Pancreas (tissue), 10 donors: ENCODE results near the gene PAFAH2. TPM values are rescaled to one million over a fixed set of nuclear protein-coding genes. Genes with fewer than 3 reads are reported as not detected.

Source experiments
- ATAC-seq, 4 donors: fragments of 200-7000 bp; cut with Tn5 transposase; one replicate each; pipeline versions ENCODE4 v1.8.0 to v1.9.1; 2020; ENCODE audit warnings: mild to moderate bottlenecking in 4 of 4, moderate library complexity in 4 of 4
- DNase-seq, 6 donors: peaks; one replicate each; pipeline ENCODE4 v3.0.0-alpha.2; 2020
- FAIRE-seq: peaks from 2 replicates; lab custom pipeline; 2012; peaks lifted over from hg19 to GRCh38; lab: Jason Lieb, UNC
- H3K27ac ChIP-seq, 4 donors: fragments of 200-600 bp; sonication (generic); 1 replicate in 3 of 4; 2 replicates in 1 of 4; pipeline versions ENCODE4 v1.5.0 to v1.8.0; 2020
- H3K27me3 ChIP-seq, 4 donors: fragments of 200-600 bp; one replicate each; pipeline ENCODE4 v1.8.0; 2021
- H3K36me3 ChIP-seq, 3 donors: fragments of 200-600 bp; sonication (generic) in 1 of 3; one replicate each; pipeline versions ENCODE4 v1.5.0 to v1.8.0; 2020 to 2021
- H3K4me1 ChIP-seq, 3 donors: fragments of 200-600 bp; one replicate each; pipeline ENCODE4 v1.8.0; 2021
- H3K4me3 ChIP-seq, 4 donors: fragments of 200-600 bp; sonication (generic) in 2 of 4; one replicate each; pipeline versions ENCODE4 v1.5.0 to v1.8.0; 2020 to 2021
- H3K9me3 ChIP-seq, 4 donors: fragments of 200-600 bp; one replicate each; pipeline ENCODE4 v1.8.0; 2021
- CTCF ChIP-seq, 4 donors: fragments of 200-600 bp; sonication (generic) in 3 of 4; IDR thresholded peaks; one replicate each; pipeline versions ENCODE4 v1.5.0 to v1.8.0; 2021; ENCODE audit warnings: antibody characterized with exemption in 4 of 4
- WGBS, 2 donors: extraction: QIAGEN DNeasy Blood & Tissue Kit; methylation state at CpG; one replicate each; pipeline ENCODE4 v1.1.7; 2013; 5-methylcytosine and 5-hydroxymethylcytosine counted together
- intact Hi-C, 3 donors: fragments of 100-400 bp; cut with DNase I; formaldehyde crosslinking; loops; one replicate each; pipeline versions ENCODE4 v1.11.1 to v1.14.2; 2022
- polyA plus RNA-seq, 2 donors: library from polyadenylated mRNA; stranded (reverse); fragments of 200-250 nt; gene quantifications; one replicate each; pipeline ENCODE4 v1.2.3, GENCODE V29; 2013
- total RNA-seq, 6 donors: library from RNA; stranded (reverse); fragmentation: NEBNext Ultra II Directional in 4 of 6; extraction: Animal tissue kit (Norgen Biotek cat#: 25700) in 4 of 6; gene quantifications; one replicate each; pipeline versions ENCODE4 v1.2.1 to v1.2.4, GENCODE V29; 2021 to 2023
- donor health status: healthy with polysubstance abuse.
- donor health status: DM: no; HTN: no; CAD: no; lungs with moderate emphysema.
- donor health status: DM: no; HTN: no; CAD: no.
- donor health status: control.
- donor health status: control.
- donor health status: Bipolar disorder and iron deficiency.
- donor health status: DM: yes; HTN: yes; CAD: no.
- donor health status: DM: no; HTN: no; CAD: no.
- donor health status: DM: no; HTN: no; CAD: no.
- donor health status: DM: yes; HTN: yes; CAD: no.

Gene PAFAH2
- total and polyA plus RNA-seq, 8 donors: 11.0 to 20.9 (median 15.3) TPM

- no peaks in the 10 kb centered on the region for H3K4me1 ChIP-seq
- no peaks in the 10 kb centered on the region for H3K27me3 ChIP-seq
- intact Hi-C loops: no loop called here
- WGBS, 2 donors: 82 to 88% methylated on average over 1 of the region's 1 CpG
- FAIRE-seq: no peak
- peaks cover 0 to 46% (median 12%) of the 10 kb centered on the region in 3 donors for H3K36me3 ChIP-seq
- no peak overlapping the region for H3K4me3 ChIP-seq
- no peaks in the 10 kb centered on the region for H3K9me3 ChIP-seq
- TF ChIP-seq CTCF (IDR thresholded peaks at IDR 0.05): no peak
- no peak for DNase-seq
- no peak for ATAC-seq
- H3K27ac ChIP-seq: no peak overlapping the region
These were observed 26.1 kb downstream of the PAFAH2 start for GRCh38 chr1:25971811-25972180.

- Histone ChIP-seq H3K4me3 (no peak overlapping the region), H3K4me1 (no peaks in the 10 kb centered on the region), H3K36me3 (peaks cover 0 to 42% (median 12%) of the 10 kb centered on the region in 3 donors), H3K27ac (no peak overlapping the region), H3K9me3 (no peaks in the 10 kb centered on the region), H3K27me3 (no peaks in the 10 kb centered on the region)
- intact Hi-C loops: no loop called here
- DNase-seq: no peak
- ATAC-seq: peak in 1 of 4 donors; percentile 41
- TF ChIP-seq CTCF (IDR thresholded peaks at IDR 0.05): no peak
- no peak for FAIRE-seq
- 73 to 90% methylated on average over 8 of the region's 8 CpGs for WGBS, 2 donors
These were observed 26.6 kb downstream of the PAFAH2 start for GRCh38 chr1:25971066-25971810.

GRCh38 chr1:25967308-25967707 is 30.6 kb downstream of the PAFAH2 start:
- no peak for FAIRE-seq
- Histone ChIP-seq H3K27ac (no peak overlapping the region), H3K27me3 (no peaks in the 10 kb centered on the region), H3K9me3 (no peaks in the 10 kb centered on the region), H3K4me3 (no peak overlapping the region), H3K4me1 (no peaks in the 10 kb centered on the region), H3K36me3 (peaks cover 0 to 21% (median 3%) of the 10 kb centered on the region in 3 donors)
- WGBS, 2 donors: 94 to 98% methylated on average over 3 of the region's 3 CpGs
- intact Hi-C loops: no loop called here
- ATAC-seq: no peak
- DNase-seq: no peak
- no peak for TF ChIP-seq CTCF (IDR thresholded peaks at IDR 0.05)

- intact Hi-C loops: no loop called here
- DNase-seq: no peak
- FAIRE-seq: no peak
These were observed 38.3 kb downstream of the PAFAH2 start for GRCh38 chr1:25959611-25960010.

More at GRCh38 chr1:25959611-25960010, 38.3 kb downstream of the PAFAH2 start:
- 96 to 99% methylated on average over 2 of the region's 2 CpGs for WGBS, 2 donors
- Histone ChIP-seq H3K4me1 (no peaks in the 10 kb centered on the region), H3K9me3 (no peaks in the 10 kb centered on the region), H3K27ac (no peak overlapping the region), H3K4me3 (no peak overlapping the region), H3K36me3 (peaks cover 11 to 21% (median 14%) of the 10 kb centered on the region in 3 donors), H3K27me3 (no peaks in the 10 kb centered on the region)
- ATAC-seq: no peak
- no peak for TF ChIP-seq CTCF (IDR thresholded peaks at IDR 0.05)
